Nephron progenitor cell (in vitro differentiated cells): ENCODE measurements around the gene RCOR2.

ENCODE experiments used
- DNase-seq: peaks from one replicate; pipeline ENCODE4 v3.0.0; 2021
- H3K27ac Mint-ChIP-seq: 2 replicates; pipeline ENCODE4 v1.8.0; 2021; ENCODE audit warnings: mild to moderate bottlenecking, moderate library complexity, mixed read lengths
- H3K27me3 Mint-ChIP-seq: 2 replicates; pipeline ENCODE4 v1.8.0; 2021; ENCODE audit warnings: mild to moderate bottlenecking, low read depth, mixed read lengths; ENCODE audit not compliant: poor library complexity
- H3K36me3 Mint-ChIP-seq: 2 replicates; pipeline ENCODE4 v1.8.0; 2021; ENCODE audit warnings: low read depth, mixed read lengths
- H3K4me1 Mint-ChIP-seq: 2 replicates; pipeline ENCODE4 v1.8.0; 2021; ENCODE audit warnings: mixed read lengths
- H3K4me3 Mint-ChIP-seq: 2 replicates; pipeline ENCODE4 v1.8.0; 2021; ENCODE audit warnings: mild to moderate bottlenecking, moderate library complexity, mixed read lengths
- H3K9me3 Mint-ChIP-seq: 2 replicates; pipeline ENCODE4 v1.8.0; 2021; ENCODE audit warnings: mild to moderate bottlenecking, moderate library complexity, mixed read lengths
- TF ChIP-seq, protein P1 (sequence below): fragments of 200-600 bp; sonication (generic); IDR thresholded peaks from 2 replicates; pipeline ENCODE4 v1.5.0; 2021; ENCODE audit warnings: antibody characterized with exemption

RCOR2 gene

DNA sequence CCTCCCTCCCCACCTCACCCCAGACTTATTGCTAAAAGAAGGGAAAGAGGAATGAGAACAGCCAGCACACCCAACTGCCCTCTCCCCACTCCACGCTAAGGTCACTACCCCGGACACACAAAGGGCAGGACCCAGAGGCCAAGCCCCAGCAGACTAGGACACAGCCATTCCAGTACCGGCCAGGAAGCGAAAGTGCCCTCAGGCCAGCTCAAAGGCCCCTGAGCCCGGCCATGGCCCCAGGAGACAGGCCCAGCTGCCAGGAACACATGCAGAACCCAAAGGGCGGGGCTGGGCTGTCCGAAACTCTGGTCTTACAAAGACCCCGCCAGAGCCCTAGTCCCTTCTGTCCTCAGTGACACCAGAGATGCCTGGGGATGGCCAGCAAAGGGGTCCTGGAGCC lies 5.5 kb downstream of the RCOR2 start:
- no peaks in the 10 kb centered on the region for H3K27me3 Mint-ChIP-seq
- H3K4me1 Mint-ChIP-seq = peaks cover 78% of the 10 kb centered on the region
- H3K4me3 Mint-ChIP-seq = no peak overlapping the region
- H3K36me3 Mint-ChIP-seq = peaks cover 17% of the 10 kb centered on the region
- TF ChIP-seq, protein P1, sequence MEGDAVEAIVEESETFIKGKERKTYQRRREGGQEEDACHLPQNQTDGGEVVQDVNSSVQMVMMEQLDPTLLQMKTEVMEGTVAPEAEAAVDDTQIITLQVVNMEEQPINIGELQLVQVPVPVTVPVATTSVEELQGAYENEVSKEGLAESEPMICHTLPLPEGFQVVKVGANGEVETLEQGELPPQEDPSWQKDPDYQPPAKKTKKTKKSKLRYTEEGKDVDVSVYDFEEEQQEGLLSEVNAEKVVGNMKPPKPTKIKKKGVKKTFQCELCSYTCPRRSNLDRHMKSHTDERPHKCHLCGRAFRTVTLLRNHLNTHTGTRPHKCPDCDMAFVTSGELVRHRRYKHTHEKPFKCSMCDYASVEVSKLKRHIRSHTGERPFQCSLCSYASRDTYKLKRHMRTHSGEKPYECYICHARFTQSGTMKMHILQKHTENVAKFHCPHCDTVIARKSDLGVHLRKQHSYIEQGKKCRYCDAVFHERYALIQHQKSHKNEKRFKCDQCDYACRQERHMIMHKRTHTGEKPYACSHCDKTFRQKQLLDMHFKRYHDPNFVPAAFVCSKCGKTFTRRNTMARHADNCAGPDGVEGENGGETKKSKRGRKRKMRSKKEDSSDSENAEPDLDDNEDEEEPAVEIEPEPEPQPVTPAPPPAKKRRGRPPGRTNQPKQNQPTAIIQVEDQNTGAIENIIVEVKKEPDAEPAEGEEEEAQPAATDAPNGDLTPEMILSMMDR = no peak
- peak overlapping the region; percentile 36 for H3K27ac Mint-ChIP-seq
- H3K9me3 Mint-ChIP-seq = no peaks in the 10 kb centered on the region
- DNase-seq = peak; percentile 32

DNA sequence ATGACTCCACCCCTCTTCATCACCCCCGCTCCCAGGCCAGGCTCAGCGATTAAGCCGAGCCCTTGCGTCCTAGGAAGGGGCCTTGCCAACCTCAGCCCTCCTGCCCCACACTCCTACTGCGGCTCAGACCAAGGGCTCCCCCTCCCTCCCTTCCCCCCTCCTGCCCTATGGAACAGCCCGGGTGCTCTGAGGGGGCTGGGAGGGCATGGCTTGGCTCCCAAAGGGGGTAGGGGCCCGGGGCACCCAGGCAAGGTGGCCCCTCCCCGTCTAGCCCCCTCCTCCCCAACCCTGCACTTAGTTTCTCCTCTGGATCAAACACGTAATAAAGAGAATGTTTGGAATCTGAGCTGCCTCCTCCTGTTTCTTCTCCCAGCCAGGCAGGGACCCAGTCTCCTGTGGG lies 6.3 kb downstream of the RCOR2 start:
- H3K9me3 Mint-ChIP-seq = no peaks in the 10 kb centered on the region
- H3K4me1 Mint-ChIP-seq = peaks cover 85% of the 10 kb centered on the region
- peaks cover 17% of the 10 kb centered on the region for H3K36me3 Mint-ChIP-seq
- no peaks in the 10 kb centered on the region for H3K27me3 Mint-ChIP-seq
- H3K27ac Mint-ChIP-seq = peak overlapping the region; percentile 97
- no peak for DNase-seq
- TF ChIP-seq, protein P1 = no peak
- peak overlapping the region; percentile 22 for H3K4me3 Mint-ChIP-seq

DNA sequence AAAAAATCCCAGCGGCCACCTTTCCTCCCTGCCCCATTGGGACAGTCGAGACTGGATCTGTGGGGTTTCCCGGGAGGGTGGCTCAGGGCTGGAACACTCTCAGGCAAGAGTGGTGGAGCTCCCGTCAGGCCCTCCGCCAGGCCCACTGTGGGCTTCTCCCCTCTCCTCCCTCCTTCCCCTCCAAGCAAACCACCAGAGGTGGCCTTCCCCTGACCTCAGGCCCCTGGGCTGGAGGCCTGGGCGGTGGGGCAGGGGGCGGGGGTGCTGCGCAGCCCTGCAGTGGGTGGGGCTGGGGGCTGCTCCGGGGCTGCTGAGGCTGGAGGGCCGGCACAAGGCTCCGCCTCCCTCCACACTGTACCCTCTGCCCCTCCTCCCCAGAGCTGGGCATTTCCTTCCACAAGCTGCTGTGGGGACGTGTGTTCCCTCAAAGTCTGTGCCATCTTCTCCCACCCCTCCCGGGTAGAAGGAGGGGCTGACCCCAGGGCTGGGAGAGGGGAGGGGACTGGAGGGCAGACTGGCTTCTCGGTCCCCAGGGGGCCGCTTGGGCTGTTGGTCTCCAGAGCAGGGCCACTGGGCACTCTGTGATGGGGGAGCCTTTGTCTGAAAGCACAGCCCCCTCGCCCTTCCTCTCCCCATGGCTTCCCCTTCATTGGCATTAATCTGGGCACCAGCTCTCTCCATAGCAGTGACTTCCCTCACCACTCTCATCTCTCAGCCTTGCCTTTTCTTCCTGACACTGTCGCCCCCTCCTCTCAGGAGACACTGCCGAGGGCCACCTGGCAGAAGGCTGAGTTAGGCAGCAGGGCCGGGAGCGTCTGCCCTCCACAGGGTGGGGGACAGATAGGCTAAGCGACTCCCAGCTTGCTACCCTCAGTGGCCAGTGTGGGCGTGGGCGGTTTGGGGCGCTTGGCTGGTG lies 7.1 kb downstream of the RCOR2 start:
- peak; percentile 81 for DNase-seq
- Mint-ChIP-seq H3K4me1 (peaks cover 87% of the 10 kb centered on the region), H3K36me3 (peaks cover 17% of the 10 kb centered on the region), H3K4me3 (peak overlapping the region; percentile 68), H3K27me3 (no peaks in the 10 kb centered on the region), H3K27ac (peak overlapping the region; percentile 93), H3K9me3 (no peaks in the 10 kb centered on the region)
- TF ChIP-seq, protein P1 = no peak

DNA sequence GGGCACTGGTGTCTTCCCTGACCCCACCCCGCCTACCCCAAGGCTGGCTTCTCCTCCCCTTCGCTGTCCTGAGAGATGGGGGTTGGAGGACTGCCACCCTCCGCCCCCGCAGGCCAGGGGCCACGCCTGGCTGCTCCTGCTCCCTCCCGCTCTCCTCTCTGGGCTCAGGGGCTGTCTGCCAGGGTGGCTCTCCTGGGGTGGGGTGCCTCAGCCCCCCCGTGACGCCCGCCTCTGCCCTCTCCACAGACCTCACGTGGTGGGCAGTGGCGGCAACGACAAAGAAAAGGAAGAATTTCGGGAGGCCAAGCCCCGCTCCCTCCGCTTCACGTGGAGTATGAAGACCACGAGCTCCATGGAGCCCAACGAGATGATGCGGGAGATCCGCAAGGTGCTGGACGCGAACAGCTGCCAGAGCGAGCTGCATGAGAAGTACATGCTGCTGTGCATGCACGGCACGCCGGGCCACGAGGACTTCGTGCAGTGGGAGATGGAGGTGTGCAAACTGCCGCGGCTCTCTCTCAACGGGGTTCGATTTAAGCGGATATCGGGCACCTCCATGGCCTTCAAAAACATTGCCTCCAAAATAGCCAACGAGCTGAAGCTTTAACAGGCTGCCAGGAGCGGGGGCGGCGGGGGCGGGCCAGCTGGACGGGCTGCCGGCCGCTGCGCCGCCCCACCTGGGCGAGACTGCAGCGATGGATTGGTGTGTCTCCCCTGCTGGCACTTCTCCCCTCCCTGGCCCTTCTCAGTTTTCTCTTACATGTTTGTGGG lies 8.1 kb downstream of the RCOR2 start:
- Mint-ChIP-seq H3K36me3 (peaks cover 13% of the 10 kb centered on the region), H3K27ac (peak overlapping the region; percentile 93), H3K4me3 (peak overlapping the region; percentile 63)

DNA sequence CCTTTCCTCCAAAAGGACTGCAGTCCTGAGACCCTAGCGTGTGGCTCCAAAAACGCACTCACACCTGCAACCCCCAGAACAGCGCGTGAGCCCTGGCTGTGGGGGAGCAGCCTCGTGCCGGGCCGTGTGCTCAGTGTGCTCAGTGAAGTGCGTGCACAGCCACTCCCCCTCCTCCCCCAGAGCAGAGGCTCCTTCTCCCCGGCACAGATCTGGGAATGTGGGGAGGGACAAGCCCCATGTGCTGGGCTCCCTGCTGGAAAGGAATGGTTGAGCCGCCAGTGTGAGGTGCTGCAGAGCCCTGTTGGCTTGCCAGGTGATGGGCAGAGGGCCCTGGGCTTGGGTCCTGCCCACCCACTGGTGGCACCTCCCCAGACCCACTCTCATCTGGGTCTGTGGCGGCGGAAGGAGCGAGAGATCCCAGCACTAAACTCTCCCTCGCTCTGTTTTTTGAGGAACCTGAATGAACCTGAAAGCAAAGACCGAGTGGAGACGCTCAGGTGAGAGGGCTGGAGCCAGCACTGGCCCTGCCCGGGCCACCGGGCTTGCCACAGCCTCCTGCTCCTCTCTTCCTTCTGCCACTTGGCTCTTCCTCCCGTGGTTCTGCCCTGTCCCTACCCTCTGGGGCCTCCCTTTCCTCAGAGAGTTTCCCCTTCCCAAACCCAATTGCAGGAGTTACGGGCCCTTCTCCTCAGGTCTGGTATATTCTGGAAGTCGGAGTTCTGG lies 9.0 kb downstream of the RCOR2 start:
- Mint-ChIP-seq H3K27me3 (peaks cover 3% of the 10 kb centered on the region), H3K27ac (peak overlapping the region; percentile 68), H3K36me3 (peaks cover 17% of the 10 kb centered on the region), H3K4me1 (peaks cover 74% of the 10 kb centered on the region), H3K4me3 (peak overlapping the region; percentile 55), H3K9me3 (no peaks in the 10 kb centered on the region)
- peak; percentile 50 for DNase-seq
- TF ChIP-seq, protein P1 = no peak

More for the DNA sequence above, 8.1 kb downstream of the RCOR2 start:
- Mint-ChIP-seq H3K27me3 (peaks cover 3% of the 10 kb centered on the region), H3K4me1 (peaks cover 78% of the 10 kb centered on the region), H3K9me3 (no peaks in the 10 kb centered on the region)
- TF ChIP-seq, protein P1 = no peak
- peak; percentile 41 for DNase-seq
